Measurements from ENCODE around the gene SNX30.

- TF ChIP-seq CTCF (IDR thresholded peaks at IDR 0.05; ENCODE audit: low read depth, low read length) (no peak), MAX (IDR thresholded peaks at IDR 0.05; ENCODE audit: low read depth, low read length) (peak; percentile 49; the same call in 1 of the 2 replicates), POLR2A (IDR thresholded peaks at IDR 0.05; ENCODE audit: extremely low read depth, insufficient read length) (no peak), MYC (IDR thresholded peaks at IDR 0.05; ENCODE audit: low read depth, low read length) (no peak)
Measured at GRCh38 chr9:112849363-112849922, 98.9 kb downstream of the SNX30 start.

All from NB4 (cell line).